Astrocyte of the cerebellum (primary cell): ENCODE data around the gene CCM2.

Experiments used
- DNase-seq: peaks from one replicate; pipeline ENCODE4 v3.0.0-alpha.2; 2011; ENCODE audit warnings: low read depth
- H3K4me3 ChIP-seq: 2 replicates; pipeline ENCODE4 v1.5.1; 2011; ENCODE audit warnings: mild to moderate bottlenecking, low read depth, low read length, moderate library complexity
- in situ Hi-C: cut with HindIII; loops from 2 replicates; pipeline ENCODE4 v1.10.0; 2017; ENCODE audit warnings: low sequenced_read_pairs
- TF ChIP-seq, protein P1 (sequence below): IDR thresholded peaks from 2 replicates; pipeline ENCODE4 v1.5.1; 2012; ENCODE audit warnings: low read length, low read depth, moderate library complexity, mild to moderate bottlenecking; ENCODE audit errors: missing control alignments

The CCM2 gene

DNA sequence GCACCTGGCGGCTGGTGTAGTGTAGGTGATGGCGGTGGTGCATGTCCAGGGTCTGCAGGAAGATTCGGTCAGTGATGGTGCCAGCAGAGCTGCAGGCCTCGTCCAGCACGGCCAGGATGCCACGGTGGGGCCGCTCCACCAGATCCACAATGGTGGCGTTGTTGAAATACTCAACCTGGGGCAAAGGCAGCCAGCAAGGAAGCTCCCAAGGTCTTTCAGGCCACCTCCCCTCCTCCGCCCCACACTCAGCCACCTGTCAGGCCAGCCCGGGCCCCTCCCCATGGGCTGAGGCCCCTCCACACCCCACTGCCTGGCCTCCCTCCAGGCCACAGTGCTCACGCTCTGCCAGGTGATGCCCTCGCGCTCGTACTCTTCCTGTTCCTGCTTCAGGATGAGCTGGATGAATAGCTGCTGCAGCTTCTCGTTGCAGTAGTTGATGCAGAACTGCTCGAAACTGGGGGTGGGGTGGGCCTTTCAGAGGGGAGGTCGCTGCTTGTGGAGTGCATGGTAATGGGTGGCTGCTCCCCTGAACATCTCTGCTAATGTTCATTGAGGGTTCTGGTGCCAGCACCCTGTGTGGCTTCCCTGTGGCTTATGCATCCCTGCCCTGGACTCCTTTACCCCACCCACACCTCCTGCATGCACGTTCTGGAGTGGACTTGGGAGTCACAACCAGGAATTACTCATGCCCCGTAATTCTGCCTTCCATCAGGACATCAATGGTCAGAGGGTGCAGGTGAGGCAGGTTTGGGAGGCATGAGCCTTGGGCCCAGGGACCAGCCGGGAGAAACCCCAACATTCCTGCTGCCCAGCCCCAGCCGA is 30.1 kb upstream of the CCM2 start:
- TF ChIP-seq, protein P1, sequence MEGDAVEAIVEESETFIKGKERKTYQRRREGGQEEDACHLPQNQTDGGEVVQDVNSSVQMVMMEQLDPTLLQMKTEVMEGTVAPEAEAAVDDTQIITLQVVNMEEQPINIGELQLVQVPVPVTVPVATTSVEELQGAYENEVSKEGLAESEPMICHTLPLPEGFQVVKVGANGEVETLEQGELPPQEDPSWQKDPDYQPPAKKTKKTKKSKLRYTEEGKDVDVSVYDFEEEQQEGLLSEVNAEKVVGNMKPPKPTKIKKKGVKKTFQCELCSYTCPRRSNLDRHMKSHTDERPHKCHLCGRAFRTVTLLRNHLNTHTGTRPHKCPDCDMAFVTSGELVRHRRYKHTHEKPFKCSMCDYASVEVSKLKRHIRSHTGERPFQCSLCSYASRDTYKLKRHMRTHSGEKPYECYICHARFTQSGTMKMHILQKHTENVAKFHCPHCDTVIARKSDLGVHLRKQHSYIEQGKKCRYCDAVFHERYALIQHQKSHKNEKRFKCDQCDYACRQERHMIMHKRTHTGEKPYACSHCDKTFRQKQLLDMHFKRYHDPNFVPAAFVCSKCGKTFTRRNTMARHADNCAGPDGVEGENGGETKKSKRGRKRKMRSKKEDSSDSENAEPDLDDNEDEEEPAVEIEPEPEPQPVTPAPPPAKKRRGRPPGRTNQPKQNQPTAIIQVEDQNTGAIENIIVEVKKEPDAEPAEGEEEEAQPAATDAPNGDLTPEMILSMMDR: no peak
- no peak overlapping the region for H3K4me3 ChIP-seq
- DNase-seq: no peak
- in situ Hi-C loops: no loop called here

DNA sequence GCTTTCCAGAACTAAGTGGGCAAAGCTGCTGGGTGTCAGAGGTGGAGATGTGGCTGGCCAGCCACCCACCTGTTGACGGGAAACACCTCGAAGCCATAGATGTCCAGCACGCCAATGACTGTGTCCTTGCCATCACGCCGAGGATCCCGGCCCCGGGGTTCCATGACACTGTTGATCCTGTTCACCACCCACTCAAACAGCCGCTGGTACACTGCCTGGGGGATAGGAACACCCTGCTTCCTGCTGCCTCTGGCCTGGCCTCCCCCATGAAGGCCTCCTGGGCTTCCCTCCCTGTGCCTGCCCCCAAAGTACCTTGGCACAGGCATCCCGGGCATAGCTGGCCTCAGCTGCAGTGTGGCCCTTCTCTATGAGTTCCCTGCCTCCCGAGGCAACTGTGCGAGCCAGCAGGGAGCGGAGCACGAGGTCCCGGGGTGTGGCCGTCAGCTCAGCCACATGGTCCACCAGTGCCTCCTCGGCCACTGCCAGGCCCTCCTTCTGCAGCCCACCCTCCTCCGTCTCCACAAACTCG is 29.4 kb upstream of the CCM2 start:
- no peak for DNase-seq
- in situ Hi-C loops: no loop called here
- no peak overlapping the region for H3K4me3 ChIP-seq

DNA sequence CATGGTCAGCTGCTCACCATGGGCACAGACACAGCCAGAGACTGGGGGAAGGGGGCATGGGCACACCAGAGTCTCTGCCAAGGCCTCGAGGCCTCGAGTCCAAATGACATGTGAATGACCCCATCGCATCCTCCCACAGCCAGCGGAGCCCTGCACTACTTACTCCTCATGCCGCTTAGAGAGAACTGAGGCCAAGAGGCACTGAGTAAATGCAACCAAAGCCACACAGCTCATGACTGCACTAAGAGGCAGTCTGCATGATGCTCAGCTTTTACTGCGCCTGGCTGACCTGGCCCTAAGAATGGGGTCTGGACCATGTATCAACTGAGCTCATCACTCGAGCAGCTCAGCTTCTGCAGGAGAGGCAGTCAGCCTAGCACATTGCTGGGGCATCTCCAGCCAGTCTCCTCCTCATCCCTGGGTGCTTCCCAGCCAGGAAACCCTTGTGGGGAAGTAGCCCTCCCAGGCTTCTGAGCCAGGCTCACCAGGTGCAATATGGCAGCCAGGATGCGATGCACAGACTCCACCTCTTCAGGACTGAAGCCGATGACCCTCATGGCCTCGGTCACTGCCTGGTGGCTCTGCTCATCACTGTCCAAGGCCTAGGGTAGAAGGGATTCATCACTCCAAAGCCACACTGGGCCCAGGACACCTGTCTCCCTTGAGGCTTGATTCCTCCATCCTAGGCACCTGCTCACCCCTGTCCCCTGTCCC is 28.7 kb upstream of the CCM2 start:
- in situ Hi-C loops: no loop called here
- TF ChIP-seq, protein P1: no peak
- DNase-seq: no peak
- H3K4me3 ChIP-seq: no peak overlapping the region

More for the DNA sequence above, 29.4 kb upstream of the CCM2 start:
- TF ChIP-seq, protein P1: no peak

GRCh38 chr7:44971902-44972441 is 28.0 kb upstream of the CCM2 start:
- DNase-seq: no peak
- TF ChIP-seq, protein P1: no peak
- in situ Hi-C loops: no loop called here
- no peak overlapping the region for H3K4me3 ChIP-seq

- no peak overlapping the region for H3K4me3 ChIP-seq
- DNase-seq: no peak
- in situ Hi-C loops: no loop called here
- TF ChIP-seq, protein P1: no peak
Measured at GRCh38 chr7:44972562-44972961, 27.4 kb upstream of the CCM2 start.

GRCh38 chr7:44973610-44974401 is 26.2 kb upstream of the CCM2 start:
- in situ Hi-C loops: no loop called here
- no peak overlapping the region for H3K4me3 ChIP-seq
- TF ChIP-seq, protein P1: peak; percentile 62
- DNase-seq: no peak
